Erythroblast (primary cell): ENCODE results near the gene GABBR2.

ENCODE experiments used
- DNase-seq, 2 experiments: peaks; one replicate each; lab custom pipeline; 2025; lab: John Stamatoyannopoulos, UW
- GATA1 ChIP-seq: IDR thresholded peaks from 2 replicates; pipeline ENCODE4 v1.6.1; 2011; ENCODE audit warnings: low read depth, mild to moderate bottlenecking, control low read depth, low read length, moderate library complexity
- POLR2A ChIP-seq: IDR thresholded peaks from 2 replicates; pipeline ENCODE4 v1.6.1; 2011; ENCODE audit warnings: mild to moderate bottlenecking, low read length

Gene GABBR2

DNA sequence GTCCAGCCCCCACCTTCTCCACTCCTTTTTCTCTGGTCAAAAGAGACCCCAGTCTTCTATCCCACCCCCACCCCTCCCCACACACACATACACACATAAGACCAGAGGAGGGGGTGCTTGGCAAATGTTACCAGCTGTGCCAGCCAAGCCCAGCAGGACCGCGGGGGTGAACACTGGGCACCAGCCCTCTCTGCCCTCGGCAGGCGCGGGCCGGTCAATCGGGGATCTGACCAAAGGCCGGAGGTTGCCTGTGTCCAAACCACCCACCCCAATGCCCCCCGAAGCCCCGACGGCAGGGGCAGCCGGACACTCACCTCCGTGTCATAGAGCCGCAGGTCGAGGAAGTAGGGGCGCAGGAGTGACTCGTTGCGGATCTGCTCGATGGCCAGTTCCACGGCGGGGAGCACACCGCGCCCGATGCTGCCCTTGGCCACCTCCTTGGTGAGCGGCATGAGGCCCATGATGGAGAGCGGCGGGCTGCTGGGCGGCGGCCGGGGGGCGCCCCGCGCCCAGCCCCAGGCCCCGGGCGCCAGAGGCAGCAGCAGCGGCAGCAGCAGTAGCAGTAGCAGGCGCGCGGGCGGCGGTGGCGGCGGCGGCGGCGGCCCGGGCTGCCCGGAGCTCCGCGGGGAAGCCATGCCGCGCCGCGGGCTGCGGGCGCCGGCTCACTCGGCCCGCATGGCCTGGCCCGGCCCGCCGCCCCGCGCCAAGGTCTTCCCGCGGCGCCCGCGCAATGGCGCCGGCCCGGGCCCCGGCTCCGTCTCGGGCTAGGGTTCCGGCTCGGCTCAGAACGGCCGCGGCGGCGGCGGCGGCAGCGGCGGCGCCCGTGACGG is 417 bp downstream of the GABBR2 start:
- TF ChIP-seq POLR2A = no peak
- TF ChIP-seq GATA1 = no peak
- no peak for DNase-seq

DNA sequence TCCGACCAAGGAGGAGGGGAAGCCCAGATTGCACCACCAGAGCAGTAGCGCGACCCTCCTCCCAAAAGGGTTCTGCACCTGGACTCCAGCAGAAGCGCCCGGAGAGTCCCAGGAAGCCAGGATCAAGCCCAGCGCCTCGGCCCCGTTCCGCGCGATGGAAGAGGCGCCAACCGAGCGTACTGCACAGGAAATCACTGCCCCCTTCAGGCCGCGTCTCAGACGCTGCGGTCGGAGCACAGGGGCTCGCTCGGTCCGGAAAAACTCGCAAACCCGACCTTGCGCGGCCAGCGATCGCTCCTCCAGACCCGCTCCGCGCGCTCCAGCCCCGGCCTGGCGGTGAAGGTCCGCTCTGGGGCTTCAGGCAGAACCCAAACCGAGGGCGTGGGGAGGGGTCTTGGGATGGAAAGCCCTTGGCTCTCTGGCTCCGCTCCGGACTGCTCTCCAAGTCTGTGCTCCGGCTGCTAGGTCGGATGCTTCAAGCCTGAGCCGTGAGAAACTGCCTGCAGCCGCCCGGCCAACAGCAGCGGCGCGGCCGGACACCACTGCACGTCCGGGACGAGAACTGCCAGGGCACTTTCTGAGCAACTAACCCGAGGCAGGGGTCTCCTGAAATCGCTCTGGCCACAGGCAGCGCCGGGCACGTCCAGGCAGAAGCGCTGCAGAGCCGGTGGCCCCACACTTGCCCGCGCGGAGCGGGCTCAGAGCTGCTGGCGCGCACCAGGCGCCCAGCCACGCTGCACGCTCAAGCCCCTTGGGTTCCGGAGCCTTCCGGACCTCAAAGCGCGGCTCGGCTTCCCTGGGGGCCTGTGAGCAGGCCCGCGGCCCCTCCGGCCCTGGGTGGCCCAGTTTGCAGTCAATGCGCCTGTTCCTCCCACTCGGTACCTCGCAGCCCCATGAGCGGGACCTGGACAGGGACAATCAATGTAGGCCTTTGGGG is 1.3 kb downstream of the GABBR2 start:
- no peak for TF ChIP-seq GATA1
- TF ChIP-seq POLR2A = no peak
- peak; percentile 21 to 23 for DNase-seq

DNA sequence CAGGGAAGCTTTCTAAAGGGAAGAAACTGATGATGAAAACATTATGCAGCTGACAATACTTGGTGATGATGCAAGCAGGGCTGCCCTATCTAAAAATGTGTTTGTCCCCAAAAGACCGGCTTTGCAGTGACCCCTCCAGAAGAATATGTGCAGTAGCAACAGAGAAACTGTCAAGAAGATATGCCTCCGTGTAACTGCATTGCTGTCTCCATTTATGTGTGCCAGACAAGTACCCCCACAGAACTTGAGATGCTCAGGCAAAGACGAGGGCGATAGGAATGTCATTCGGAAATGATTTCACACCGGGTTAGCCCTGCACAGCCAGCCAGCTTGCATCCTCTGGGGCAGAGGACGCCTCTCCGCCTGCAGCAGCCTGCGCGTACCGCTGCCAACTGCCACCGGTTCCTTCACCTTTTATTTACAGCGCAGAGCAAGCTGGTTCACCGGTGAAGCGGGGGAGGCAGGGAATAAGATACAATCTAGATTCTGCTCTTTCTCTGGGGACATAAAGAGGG is 2.0 kb downstream of the GABBR2 start:
- DNase-seq = no peak

DNA sequence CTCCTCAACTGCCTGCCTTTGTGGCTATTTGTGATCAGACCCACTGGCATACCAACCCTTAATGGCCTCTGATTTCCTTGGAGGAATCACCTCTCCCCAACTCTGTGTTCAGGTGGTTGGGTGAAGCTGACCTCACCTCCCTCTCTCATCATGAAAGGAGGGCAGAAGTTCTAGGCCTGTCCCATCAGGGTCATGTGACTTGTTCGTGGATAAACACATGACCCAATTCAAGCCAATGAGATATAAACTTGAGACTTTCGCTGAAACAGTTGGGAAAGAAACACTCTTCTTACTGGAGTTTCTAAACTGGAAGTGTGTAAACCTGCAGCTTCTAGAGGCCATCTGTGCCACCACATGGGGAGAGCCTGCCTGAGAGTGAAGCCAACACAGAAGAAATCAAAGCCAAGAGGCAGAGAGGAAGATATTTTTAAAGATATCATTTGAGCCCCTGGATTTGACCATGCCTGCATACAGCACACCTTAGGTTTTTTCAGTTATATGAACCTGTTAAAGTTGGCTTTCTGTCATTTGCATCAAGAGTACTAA is 5.8 kb downstream of the GABBR2 start:
- no peak for TF ChIP-seq GATA1
- TF ChIP-seq POLR2A = no peak
- no peak for DNase-seq

More for the DNA sequence above, 2.0 kb downstream of the GABBR2 start:
- TF ChIP-seq POLR2A (no peak), GATA1 (no peak)

DNA sequence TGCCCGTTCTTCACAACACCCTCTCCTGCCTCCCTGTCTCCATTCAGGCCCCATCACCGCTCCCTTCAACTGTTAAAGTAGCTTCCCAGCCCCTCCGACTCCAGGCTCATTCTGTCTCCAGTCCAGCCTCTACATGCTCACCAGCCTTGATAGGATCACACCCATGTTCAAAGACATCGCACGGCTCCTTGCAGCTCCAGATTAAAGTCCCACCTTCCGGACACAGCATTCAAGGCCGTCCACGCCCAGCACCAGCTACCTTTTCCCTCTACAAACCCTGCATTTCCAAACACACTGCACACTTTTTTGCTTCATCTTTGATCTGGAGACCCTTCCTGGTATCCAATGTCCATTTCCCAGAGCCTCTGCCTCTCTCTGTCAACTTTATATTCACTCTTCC is 6.4 kb downstream of the GABBR2 start:
- DNase-seq = no peak
- TF ChIP-seq GATA1 (no peak), POLR2A (no peak)

DNA sequence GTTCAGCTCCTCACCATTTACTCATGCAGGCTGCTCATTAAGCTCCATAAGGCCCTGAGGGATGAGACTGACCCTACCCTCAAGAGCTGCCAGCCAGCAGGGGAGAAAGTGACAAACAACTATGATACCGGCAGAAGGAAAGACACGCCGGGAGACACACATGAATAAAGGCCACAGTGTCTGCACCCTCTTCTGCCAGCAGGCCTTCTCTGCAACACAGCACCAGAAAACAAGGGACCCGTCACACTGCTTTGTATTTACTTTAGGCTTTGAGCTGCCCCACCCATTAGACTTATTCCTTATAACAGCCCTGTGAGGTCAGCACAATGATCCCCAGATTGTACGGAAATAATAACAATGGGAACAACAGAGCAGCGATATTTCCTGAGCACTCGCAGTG is 7.2 kb downstream of the GABBR2 start:
- no peak for DNase-seq
- TF ChIP-seq GATA1 (no peak), POLR2A (no peak)

DNA sequence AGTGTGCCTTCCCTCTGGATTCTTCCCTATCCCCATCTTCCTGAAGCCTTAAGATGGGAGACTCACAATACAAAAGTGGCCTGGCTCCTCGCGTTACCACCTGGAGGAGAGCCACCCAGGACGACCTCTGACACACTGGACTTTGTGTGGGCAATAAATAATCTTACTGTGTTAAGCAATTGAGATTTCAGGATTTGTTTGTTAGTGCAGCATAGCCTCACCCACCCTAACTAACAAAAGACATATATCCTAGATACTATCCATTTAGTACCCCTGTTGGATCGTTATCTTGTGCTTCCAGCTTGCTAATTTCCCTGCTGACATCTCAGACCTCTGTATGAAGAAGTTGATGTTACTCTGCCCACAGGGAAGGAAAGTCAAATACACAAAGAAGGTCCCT is 7.9 kb downstream of the GABBR2 start:
- no peak for TF ChIP-seq GATA1
- TF ChIP-seq POLR2A = no peak
- no peak for DNase-seq

DNA sequence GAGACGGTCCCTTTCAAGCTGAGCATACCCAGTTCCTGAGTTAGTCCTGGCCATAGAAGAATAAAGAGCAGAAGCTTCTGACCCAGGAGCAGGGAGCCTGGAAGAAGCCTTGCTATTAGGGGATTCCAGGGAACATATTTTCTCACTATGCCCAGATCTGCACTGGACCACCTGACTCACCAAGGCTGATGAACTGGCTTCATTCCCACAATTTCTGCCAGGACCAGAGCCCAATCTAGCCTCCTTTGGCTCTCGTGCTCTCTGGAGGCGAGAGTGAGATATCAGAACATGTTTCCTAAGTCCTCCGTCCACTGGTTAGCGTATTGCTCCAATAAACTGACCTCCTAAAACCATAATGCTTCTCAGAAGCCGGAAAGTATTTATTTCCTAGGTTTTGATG is 9.9 kb downstream of the GABBR2 start:
- no peak for DNase-seq
- TF ChIP-seq GATA1 (no peak), POLR2A (no peak)

DNA sequence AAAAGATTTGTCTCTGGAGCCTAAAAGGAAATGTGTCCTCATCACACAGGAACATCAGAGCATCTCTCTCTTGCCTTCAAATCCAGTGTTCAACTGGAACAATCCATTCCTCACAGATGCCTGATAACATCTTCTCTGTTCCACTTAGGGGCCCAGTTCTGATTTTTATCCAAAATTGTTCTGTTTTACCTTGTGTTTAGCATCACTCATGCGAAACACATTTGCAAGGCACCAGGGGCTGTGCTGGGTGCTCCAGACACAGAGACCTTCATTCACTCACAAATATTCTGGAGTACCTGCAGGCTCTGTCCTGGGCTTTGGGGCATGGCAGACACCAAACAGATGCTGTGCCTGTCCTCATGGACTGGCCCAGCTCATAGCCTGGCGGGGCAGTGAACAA is 13.8 kb downstream of the GABBR2 start:
- TF ChIP-seq GATA1 (no peak), POLR2A (no peak)
- no peak for DNase-seq

DNA sequence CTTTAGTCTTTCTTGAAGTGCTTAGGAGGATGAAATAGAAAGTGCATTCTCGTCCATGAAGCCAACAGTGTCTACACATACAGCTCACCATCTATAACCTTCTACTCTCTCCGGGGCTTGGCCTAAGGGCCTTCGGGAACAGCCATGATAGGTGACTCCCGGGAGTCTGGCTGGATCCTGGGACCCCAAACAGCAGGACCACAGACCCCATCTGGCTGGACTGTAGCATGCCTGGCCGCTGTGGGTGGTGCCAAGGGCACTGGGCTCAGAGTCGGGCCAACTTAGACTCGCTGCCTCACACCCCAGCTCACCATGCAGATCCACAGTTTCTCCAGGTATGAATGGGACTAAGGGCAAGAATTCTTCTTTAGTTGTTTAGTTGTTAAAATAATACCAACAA is 16.3 kb downstream of the GABBR2 start:
- DNase-seq = no peak
- no peak for TF ChIP-seq GATA1
- TF ChIP-seq POLR2A = no peak

DNA sequence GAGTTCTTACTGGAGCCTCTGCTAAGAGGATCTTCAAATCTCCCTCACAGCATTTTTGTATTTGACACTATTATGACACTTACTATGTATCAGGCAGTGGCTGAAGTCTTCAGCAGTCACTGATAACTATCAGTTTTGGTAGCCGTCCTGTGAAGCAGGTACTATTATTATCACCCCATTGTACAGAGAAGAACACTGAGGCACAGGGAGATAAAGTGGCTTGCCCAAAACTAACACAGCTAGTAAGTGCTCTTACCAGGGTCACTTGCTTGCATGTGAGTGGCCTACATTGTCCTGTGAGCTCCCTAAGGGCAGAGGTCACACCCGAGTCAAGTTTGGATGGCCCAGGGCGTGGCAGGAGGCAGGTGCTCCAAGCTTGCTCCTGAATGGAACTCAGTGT is 16.8 kb downstream of the GABBR2 start:
- DNase-seq = no peak
- TF ChIP-seq GATA1 (no peak), POLR2A (no peak)

DNA sequence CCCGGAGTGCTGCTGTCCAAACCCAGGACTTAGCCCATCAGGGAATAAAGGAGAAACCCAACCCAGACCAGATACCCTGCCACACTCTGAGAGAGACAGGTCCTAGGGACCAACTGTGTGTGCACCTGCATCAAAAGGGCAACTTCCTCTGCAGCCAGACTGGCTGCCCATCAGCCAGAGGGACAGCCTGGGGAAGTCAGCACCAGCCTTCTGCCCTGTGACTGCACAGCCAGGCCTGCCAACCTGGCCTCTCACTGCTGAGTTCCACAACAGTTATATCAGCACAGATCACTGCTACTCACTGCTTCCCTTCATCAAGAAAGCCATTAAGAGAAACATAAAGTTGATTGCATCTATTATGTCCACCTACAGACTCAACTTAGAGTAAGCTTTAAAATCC is 18.0 kb downstream of the GABBR2 start:
- no peak for TF ChIP-seq GATA1
- no peak for TF ChIP-seq POLR2A
- no peak for DNase-seq

DNA sequence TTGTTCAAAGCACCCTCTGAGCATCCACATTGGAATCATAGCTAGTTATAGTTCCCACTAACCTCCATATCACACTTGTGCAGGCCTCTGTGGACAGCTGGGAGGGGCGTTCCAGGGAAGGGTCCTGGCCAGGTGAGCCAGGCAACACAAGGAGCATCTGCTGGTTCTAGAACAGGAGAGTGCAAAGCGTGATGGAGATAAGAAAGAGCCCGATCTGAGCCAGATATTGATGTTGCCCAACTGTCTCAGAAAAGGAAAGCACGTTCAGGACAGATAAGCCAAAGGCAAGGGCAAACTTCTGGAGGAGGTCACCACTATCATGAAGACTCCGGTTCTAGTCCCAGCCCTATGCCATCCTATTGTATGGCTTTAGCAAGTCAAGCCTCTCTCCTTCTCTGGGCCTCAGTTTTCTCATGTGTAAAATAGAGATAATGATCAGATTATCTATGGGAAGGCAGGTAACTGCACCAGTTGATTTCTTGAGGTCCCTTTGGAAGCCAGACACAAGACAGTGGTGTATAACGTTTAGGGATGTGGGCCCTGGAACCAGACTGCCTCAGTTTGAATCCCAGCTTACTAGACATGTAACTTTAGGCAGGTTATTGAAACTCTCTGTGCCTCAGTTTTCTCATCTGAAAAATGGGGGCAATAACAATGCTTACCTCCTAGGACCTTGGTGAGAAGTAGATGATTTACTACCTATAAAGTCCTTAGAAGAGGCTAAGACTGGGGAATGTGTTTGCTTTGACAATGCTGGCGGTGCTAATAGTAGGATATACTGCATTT is 19.8 kb downstream of the GABBR2 start:
- no peak for TF ChIP-seq GATA1
- TF ChIP-seq POLR2A = no peak
- DNase-seq = no peak

DNA sequence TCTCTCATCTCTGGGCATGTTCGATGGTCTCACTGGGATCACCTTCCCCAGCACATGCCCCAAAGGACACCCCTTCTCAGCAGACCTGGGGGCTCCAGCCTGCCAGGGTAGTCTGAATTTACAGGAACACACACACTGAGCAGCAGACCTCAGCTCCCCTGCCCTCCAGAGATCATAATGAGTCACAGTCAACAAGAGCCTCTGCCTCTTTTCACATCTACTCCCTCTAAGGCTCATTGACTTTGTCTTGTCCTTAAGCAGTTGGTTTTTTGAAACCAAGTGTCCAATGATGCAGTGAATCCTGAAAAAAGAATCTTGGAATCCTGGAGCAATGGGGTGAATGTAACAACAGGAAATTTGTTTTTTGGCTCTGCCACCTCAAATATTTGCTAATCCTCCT is 20.8 kb downstream of the GABBR2 start:
- no peak for DNase-seq
- TF ChIP-seq GATA1 (no peak), POLR2A (no peak)
